HepG2 (cell line): ENCODE data around the gene REEP2. TPM values are rescaled to one million over a fixed set of nuclear protein-coding genes. Genes with fewer than 3 reads are reported as not detected.

Source experiments
- CENPT ChIP-seq: sonication (generic); formaldehyde crosslinking; IDR thresholded peaks from 2 replicates; pipeline ENCODE4 v1.8.0; 2022; ENCODE audit warnings: low read depth, mild to moderate bottlenecking, moderate library complexity, missing genetic modification reagents
- DZIP1 ChIP-seq: sonication (generic); formaldehyde crosslinking; IDR thresholded peaks from 2 replicates; pipeline ENCODE4 v1.5.0; 2020; ENCODE audit warnings: mild to moderate bottlenecking, missing genetic modification reagents
- FOXC1 ChIP-seq: sonication (generic); formaldehyde crosslinking; IDR thresholded peaks from 2 replicates; pipeline ENCODE4 v1.8.0; 2022; ENCODE audit warnings: mild to moderate bottlenecking, missing genetic modification reagents, borderline replicate concordance
- FOXJ3 ChIP-seq: sonication (generic); formaldehyde crosslinking; IDR thresholded peaks from 2 replicates; pipeline ENCODE4 v1.4.0; 2020; ENCODE audit warnings: missing genetic modification reagents, mild to moderate bottlenecking, borderline replicate concordance
- GATA4 ChIP-seq: sonication (generic); IDR thresholded peaks from 2 replicates; pipeline ENCODE4 v1.6.1; 2016; ENCODE audit warnings: antibody characterized with exemption, low read depth, borderline replicate concordance
- GPN1 ChIP-seq: sonication (generic); formaldehyde crosslinking; IDR thresholded peaks from 2 replicates; pipeline ENCODE4 v1.5.1; 2020; ENCODE audit warnings: missing genetic modification reagents, borderline replicate concordance
- HMG20A ChIP-seq: IDR thresholded peaks from 2 replicates; pipeline ENCODE4 v1.6.1; 2016; ENCODE audit warnings: borderline replicate concordance
- KLF16 ChIP-seq, 2 experiments: sonication (generic) in 1 of 2; formaldehyde crosslinking in 1 of 2; IDR thresholded peaks; 2 replicates each; pipeline versions ENCODE4 v1.6.1 to v1.8.0; 2016 to 2023; ENCODE audit warnings: missing genetic modification reagents in 2 of 2, missing compliant biosample characterization in 1 of 2
- MXD4 ChIP-seq: IDR thresholded peaks from 2 replicates; pipeline ENCODE4 v1.6.1; 2016; ENCODE audit warnings: mild to moderate bottlenecking, missing biosample characterization, missing genetic modification reagents
- PTBP1 ChIP-seq: fragments of 200-400 bp; formaldehyde crosslinking; IDR thresholded peaks from 2 replicates; pipeline ENCODE4 v1.6.1; 2018; ENCODE audit warnings: low read length, low read depth; ENCODE audit not compliant: poor library complexity, severe bottlenecking
- ZBTB25 ChIP-seq: IDR thresholded peaks from 2 replicates; pipeline ENCODE4 v1.6.1; 2018; ENCODE audit warnings: missing genetic modification reagents
- ZNF124 ChIP-seq: sonication (generic); formaldehyde crosslinking; IDR thresholded peaks from 2 replicates; pipeline ENCODE4 v1.4.0; 2020; ENCODE audit warnings: missing genetic modification reagents
- ZNF160 ChIP-seq: sonication (generic); formaldehyde crosslinking; IDR thresholded peaks from 2 replicates; pipeline ENCODE4 v1.8.0; 2022; ENCODE audit warnings: mild to moderate bottlenecking, inconsistent platforms, missing genetic modification reagents
- ZNF569 ChIP-seq: sonication (generic); formaldehyde crosslinking; IDR thresholded peaks from 2 replicates; pipeline ENCODE4 v1.5.0; 2020; ENCODE audit warnings: mild to moderate bottlenecking, missing genetic modification reagents, moderate library complexity, borderline replicate concordance
- ZNF572 ChIP-seq: sonication (generic); formaldehyde crosslinking; IDR thresholded peaks from 2 replicates; pipeline ENCODE4 v1.5.1; 2020; ENCODE audit warnings: mild to moderate bottlenecking, missing genetic modification reagents
- ZNF580 ChIP-seq: IDR thresholded peaks from 2 replicates; pipeline ENCODE4 v1.6.1; 2016; ENCODE audit warnings: low read depth, borderline replicate concordance
- ZNF644 ChIP-seq: IDR thresholded peaks from 2 replicates; pipeline ENCODE4 v1.6.1; 2016; ENCODE audit warnings: low read depth
- ZNF772 ChIP-seq: sonication (generic); formaldehyde crosslinking; IDR thresholded peaks from 2 replicates; pipeline ENCODE4 v1.5.0; 2020; ENCODE audit warnings: mild to moderate bottlenecking, missing genetic modification reagents
- ZNF775 ChIP-seq: sonication (generic); formaldehyde crosslinking; IDR thresholded peaks from 2 replicates; pipeline ENCODE4 v1.4.0; 2020; ENCODE audit warnings: missing genetic modification reagents, mild to moderate bottlenecking, moderate library complexity, borderline replicate concordance
- ZSCAN20 ChIP-seq: sonication (generic); formaldehyde crosslinking; IDR thresholded peaks from 2 replicates; pipeline ENCODE4 v1.4.0; 2020; ENCODE audit warnings: missing genetic modification reagents, mild to moderate bottlenecking, borderline replicate concordance
- ZSCAN21 ChIP-seq: sonication (generic); formaldehyde crosslinking; IDR thresholded peaks from 2 replicates; pipeline ENCODE4 v1.8.0; 2022; ENCODE audit warnings: mild to moderate bottlenecking, missing genetic modification reagents, moderate library complexity, borderline replicate concordance
- polyA plus RNA-seq, 8 experiments: library from polyadenylated mRNA; depleted of rRNA in 3 of 8; stranded (reverse) in 7 of 8; unstranded in 1 of 8; fragments of >200 nt; fragmentation: Illumina TruSeq in 4 of 8; extraction: Trizol in 4 of 8; gene quantifications; 2 replicates each; pipeline versions ENCODE4 v1.2.1 to v1.2.3, GENCODE V29; 2011 to 2016; ENCODE audit warnings: low read depth in 4 of 8, missing spikeins in 1 of 8, mixed read lengths in 1 of 8; ENCODE audit not compliant: insufficient read depth in 1 of 8
- total RNA-seq, 5 experiments: library from RNA; depleted of rRNA; stranded (reverse); fragments of >200 nt; fragmentation: Illumina TruSeq; extraction: Trizol; gene quantifications; 2 replicates each; pipeline ENCODE4 v1.2.3, GENCODE V29; 2016; ENCODE audit warnings: low read depth in 1 of 5
- TF ChIP-seq, protein P1 (sequence below): sonication (generic); IDR thresholded peaks from 2 replicates; pipeline ENCODE4 v1.6.1; 2016; ENCODE audit warnings: low read depth, borderline replicate concordance
- TF ChIP-seq, protein P2 (sequence below): sonication (generic); formaldehyde crosslinking; IDR thresholded peaks from 2 replicates; pipeline ENCODE4 v1.4.0; 2020; ENCODE audit warnings: missing genetic modification reagents

REEP2 gene
- total and polyA plus RNA-seq, 2 of the 13 experiments (the other 11 are each of a cell fraction or from before 2014, with no cell fraction given), result 5.3 to 7.8 TPM

DNA sequence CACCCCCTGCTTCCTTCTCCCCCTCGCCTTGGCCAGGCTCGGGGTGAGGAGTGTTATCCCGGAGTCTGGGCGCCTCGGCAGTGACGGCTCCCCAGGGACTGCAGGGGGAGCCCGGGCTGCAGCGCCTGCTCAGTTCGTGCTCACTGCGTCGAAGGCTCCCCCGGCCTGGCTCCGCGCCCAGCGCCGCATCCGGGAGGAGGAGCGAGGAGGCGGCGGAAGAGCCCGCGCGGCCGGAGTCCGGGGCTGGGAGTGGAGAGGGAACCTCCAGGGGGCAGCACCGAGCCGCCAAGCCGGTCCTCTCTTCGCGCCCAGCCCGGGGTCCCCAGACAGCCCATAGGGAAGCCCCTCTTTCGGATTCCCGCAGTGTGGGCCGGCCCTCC lies 25.1 kb downstream of the REEP2 start (continued):
- TF ChIP-seq KLF16 (CRISPR knock-in tag; IDR thresholded peaks at IDR 0.05) (no peak), FOXJ3 (no peak), ZNF644 (CRISPR knock-in tag) (no peak), MXD4 (CRISPR knock-in tag) (peak; percentile 53; the same call in 1 of the 2 replicates), ZNF160 (CRISPR knock-in tag) (no peak), GATA4 (no peak), ZNF569 (CRISPR knock-in tag) (no peak), ZNF580 (CRISPR knock-in tag) (no peak), ZSCAN21 (0 out of 2 replicates have a peak, but pooled peaks have one; percentile 19), GPN1 (no peak), ZNF772 (peak; percentile 66), HMG20A (no peak), DZIP1 (no peak), ZNF572 (CRISPR knock-in tag) (no peak), FOXC1 (CRISPR knock-in tag) (0 out of 2 replicates have a peak, but pooled peaks have one; percentile 47), PTBP1 (no peak), ZSCAN20 (CRISPR knock-in tag) (no peak), ZNF775 (CRISPR knock-in tag) (no peak), CENPT (CRISPR knock-in tag) (no peak), ZBTB25 (CRISPR knock-in tag) (no peak), ZNF124 (CRISPR knock-in tag) (peak; percentile 71; the same call in 1 of the 2 replicates)
- TF ChIP-seq, protein P1, sequence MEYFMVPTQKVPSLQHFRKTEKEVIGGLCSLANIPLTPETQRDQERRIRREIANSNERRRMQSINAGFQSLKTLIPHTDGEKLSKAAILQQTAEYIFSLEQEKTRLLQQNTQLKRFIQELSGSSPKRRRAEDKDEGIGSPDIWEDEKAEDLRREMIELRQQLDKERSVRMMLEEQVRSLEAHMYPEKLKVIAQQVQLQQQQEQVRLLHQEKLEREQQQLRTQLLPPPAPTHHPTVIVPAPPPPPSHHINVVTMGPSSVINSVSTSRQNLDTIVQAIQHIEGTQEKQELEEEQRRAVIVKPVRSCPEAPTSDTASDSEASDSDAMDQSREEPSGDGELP, result peak; percentile 59; the same call in 1 of the 2 replicates
- TF ChIP-seq, protein P2, sequence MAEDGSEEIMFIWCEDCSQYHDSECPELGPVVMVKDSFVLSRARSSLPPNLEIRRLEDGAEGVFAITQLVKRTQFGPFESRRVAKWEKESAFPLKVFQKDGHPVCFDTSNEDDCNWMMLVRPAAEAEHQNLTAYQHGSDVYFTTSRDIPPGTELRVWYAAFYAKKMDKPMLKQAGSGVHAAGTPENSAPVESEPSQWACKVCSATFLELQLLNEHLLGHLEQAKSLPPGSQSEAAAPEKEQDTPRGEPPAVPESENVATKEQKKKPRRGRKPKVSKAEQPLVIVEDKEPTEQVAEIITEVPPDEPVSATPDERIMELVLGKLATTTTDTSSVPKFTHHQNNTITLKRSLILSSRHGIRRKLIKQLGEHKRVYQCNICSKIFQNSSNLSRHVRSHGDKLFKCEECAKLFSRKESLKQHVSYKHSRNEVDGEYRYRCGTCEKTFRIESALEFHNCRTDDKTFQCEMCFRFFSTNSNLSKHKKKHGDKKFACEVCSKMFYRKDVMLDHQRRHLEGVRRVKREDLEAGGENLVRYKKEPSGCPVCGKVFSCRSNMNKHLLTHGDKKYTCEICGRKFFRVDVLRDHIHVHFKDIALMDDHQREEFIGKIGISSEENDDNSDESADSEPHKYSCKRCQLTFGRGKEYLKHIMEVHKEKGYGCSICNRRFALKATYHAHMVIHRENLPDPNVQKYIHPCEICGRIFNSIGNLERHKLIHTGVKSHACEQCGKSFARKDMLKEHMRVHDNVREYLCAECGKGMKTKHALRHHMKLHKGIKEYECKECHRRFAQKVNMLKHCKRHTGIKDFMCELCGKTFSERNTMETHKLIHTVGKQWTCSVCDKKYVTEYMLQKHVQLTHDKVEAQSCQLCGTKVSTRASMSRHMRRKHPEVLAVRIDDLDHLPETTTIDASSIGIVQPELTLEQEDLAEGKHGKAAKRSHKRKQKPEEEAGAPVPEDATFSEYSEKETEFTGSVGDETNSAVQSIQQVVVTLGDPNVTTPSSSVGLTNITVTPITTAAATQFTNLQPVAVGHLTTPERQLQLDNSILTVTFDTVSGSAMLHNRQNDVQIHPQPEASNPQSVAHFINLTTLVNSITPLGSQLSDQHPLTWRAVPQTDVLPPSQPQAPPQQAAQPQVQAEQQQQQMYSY (CRISPR knock-in tag), result no peak
